GM21528 (cell line): ENCODE data around the gene GAGE12H.
"Not testable (repeated sequence)": the region's sequence is repeated elsewhere in the genome, so short reads cannot be mapped to it uniquely, and the experiment has no call there.

Source experiments
- ATAC-seq: cut with Tn5 transposase; IDR thresholded peaks from one replicate; pipeline ENCODE4 v1.9.1; 2021; ENCODE audit warnings: mild to moderate bottlenecking, moderate library complexity; ENCODE audit not compliant: unreplicated experiment, low FRiP score

GAGE12H gene, protein sequence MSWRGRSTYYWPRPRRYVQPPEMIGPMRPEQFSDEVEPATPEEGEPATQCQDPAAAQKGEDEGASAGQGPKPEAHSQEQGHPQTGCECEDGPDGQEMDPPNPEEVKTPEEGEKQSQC

GRCh38 chrX:49579649-49580048 is at the start of gene GAGE12H:
TSS of gene GAGE12H (plus strand) at chrX:49579949. CDS start at chrX:49581104, 1,155 bp downstream.
- not testable (repeated sequence) for ATAC-seq

GRCh38 chrX:49531877-49532276 is 47.9 kb upstream of the GAGE12H start, which contains the start of gene GAGE12C:
TSS of gene GAGE12C (plus strand) at chrX:49532177. CDS start at chrX:49533332, 1,155 bp downstream.
- not testable (repeated sequence) for ATAC-seq

DNA sequence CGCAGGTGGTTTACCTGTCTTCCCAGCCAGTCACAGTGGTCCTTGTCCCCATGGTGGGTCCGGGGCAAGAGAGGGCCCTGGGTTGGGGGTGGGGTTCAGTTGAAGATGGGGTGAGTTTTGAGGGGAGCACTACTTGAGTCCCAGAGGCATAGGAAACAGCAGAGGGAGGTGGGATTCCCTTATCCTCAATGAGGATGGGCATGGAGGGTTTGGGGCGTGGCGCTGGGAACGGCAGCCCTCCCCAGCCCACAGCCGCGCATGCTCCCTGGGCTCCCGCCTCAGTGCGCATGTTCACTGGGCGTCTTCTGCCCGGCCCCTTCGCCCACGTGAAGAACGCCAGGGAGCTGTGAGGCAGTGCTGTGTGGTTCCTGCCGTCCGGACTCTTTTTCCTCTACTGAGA is 38.3 kb upstream of the GAGE12H start, which contains the start of gene GAGE12D:
TSS of gene GAGE12D (plus strand) at position 301 of the 400 bp plus-strand sequence. CDS start 1,155 bp downstream, outside the sequence.
- ATAC-seq, result not testable (repeated sequence)

DNA sequence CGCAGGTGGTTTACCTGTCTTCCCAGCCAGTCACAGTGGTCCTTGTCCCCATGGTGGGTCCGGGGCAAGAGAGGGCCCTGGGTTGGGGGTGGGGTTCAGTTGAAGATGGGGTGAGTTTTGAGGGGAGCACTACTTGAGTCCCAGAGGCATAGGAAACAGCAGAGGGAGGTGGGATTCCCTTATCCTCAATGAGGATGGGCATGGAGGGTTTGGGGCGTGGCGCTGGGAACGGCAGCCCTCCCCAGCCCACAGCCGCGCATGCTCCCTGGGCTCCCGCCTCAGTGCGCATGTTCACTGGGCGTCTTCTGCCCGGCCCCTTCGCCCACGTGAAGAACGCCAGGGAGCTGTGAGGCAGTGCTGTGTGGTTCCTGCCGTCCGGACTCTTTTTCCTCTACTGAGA is 28.8 kb upstream of the GAGE12H start, which contains the start of gene GAGE12E:
TSS of gene GAGE12E (plus strand) at position 301 of the 400 bp plus-strand sequence. CDS start 1,155 bp downstream, outside the sequence.
- not testable (repeated sequence) for ATAC-seq

DNA sequence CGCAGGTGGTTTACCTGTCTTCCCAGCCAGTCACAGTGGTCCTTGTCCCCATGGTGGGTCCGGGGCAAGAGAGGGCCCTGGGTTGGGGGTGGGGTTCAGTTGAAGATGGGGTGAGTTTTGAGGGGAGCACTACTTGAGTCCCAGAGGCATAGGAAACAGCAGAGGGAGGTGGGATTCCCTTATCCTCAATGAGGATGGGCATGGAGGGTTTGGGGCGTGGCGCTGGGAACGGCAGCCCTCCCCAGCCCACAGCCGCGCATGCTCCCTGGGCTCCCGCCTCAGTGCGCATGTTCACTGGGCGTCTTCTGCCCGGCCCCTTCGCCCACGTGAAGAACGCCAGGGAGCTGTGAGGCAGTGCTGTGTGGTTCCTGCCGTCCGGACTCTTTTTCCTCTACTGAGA is 19.2 kb upstream of the GAGE12H start, which contains the start of gene GAGE12F:
TSS of gene GAGE12F (plus strand) at position 301 of the 400 bp plus-strand sequence. CDS start 1,155 bp downstream, outside the sequence.
- not testable (repeated sequence) for ATAC-seq

- ATAC-seq, result not testable (repeated sequence)
These were observed 11.0 kb upstream of the GAGE12H start for GRCh38 chrX:49568728-49569127.

DNA sequence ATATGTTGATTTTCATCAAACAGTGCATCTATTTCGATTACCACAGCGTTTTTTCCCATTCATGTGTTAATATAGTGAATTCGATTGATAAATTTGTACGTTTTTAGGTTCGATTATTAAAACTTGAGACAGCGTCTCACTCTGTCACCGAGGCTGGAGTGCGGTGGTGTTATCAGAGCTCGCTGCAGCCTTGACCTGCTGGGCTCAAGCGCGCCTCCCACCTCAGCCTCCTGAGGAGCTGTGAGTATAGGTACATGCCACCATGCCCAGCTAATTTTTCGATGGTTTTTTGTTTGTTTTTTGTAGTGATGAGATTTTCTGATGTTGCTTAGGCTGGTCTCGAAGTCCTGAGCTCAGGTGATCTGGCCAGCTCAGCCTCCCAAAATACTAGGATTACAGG is 10.6 kb upstream of the GAGE12H start:
- not testable (repeated sequence) for ATAC-seq

DNA sequence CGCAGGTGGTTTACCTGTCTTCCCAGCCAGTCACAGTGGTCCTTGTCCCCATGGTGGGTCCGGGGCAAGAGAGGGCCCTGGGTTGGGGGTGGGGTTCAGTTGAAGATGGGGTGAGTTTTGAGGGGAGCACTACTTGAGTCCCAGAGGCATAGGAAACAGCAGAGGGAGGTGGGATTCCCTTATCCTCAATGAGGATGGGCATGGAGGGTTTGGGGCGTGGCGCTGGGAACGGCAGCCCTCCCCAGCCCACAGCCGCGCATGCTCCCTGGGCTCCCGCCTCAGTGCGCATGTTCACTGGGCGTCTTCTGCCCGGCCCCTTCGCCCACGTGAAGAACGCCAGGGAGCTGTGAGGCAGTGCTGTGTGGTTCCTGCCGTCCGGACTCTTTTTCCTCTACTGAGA is 9.6 kb upstream of the GAGE12H start, which contains the start of gene GAGE12G:
TSS of gene GAGE12G (plus strand) at position 301 of the 400 bp plus-strand sequence. CDS start 1,155 bp downstream, outside the sequence.
- not testable (repeated sequence) for ATAC-seq

DNA sequence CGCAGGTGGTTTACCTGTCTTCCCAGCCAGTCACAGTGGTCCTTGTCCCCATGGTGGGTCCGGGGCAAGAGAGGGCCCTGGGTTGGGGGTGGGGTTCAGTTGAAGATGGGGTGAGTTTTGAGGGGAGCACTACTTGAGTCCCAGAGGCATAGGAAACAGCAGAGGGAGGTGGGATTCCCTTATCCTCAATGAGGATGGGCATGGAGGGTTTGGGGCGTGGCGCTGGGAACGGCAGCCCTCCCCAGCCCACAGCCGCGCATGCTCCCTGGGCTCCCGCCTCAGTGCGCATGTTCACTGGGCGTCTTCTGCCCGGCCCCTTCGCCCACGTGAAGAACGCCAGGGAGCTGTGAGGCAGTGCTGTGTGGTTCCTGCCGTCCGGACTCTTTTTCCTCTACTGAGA is 9.4 kb downstream of the GAGE12H start, which contains the start of gene GAGE2A:
TSS of gene GAGE2A (plus strand) at position 301 of the 400 bp plus-strand sequence. CDS start 1,155 bp downstream, outside the sequence.
- ATAC-seq, result not testable (repeated sequence)

DNA sequence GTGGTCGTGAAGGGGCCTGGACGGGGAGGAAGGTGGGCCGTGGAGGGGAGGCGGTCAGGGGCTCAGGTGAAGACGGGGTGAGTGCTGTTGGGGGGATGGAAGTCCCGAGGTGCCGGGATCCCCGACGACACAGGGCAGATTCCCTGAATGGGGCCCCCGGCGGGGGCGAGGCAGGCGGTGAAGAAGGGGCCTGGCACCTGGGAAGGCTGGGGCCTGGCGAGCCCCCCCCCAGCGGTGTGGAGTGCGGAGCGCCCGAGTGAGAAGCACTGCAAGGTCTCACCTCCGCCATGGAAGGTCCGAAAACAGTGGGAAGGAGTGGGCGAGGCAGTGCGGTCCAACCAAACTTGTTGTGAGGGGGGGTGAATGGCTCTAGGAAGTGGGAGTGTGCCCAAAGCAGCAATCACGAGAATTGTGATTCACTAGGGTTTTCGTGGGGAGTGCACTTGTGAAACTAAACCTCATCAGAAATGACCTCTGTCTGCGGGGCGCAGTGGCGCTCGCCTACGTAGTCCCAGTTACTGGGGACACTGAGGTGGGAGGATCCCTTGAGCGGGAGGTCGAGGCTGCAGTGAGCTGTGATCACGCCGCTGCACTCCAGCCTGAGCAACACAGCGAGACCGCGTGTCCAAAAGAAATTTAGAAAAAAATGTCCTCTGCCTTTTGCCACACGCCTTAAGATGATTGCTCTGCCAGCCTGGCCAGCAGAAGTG is 10.2 kb downstream of the GAGE12H start:
- not testable (repeated sequence) for ATAC-seq

- not testable (repeated sequence) for ATAC-seq
These were observed 10.7 kb downstream of the GAGE12H start for GRCh38 chrX:49590488-49590887.

DNA sequence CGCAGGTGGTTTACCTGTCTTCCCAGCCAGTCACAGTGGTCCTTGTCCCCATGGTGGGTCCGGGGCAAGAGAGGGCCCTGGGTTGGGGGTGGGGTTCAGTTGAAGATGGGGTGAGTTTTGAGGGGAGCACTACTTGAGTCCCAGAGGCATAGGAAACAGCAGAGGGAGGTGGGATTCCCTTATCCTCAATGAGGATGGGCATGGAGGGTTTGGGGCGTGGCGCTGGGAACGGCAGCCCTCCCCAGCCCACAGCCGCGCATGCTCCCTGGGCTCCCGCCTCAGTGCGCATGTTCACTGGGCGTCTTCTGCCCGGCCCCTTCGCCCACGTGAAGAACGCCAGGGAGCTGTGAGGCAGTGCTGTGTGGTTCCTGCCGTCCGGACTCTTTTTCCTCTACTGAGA is 19.0 kb downstream of the GAGE12H start, which contains the start of gene GAGE1:
TSS of gene GAGE1 (plus strand) at position 301 of the 400 bp plus-strand sequence. CDS start 1,155 bp downstream, outside the sequence.
- not testable (repeated sequence) for ATAC-seq

DNA sequence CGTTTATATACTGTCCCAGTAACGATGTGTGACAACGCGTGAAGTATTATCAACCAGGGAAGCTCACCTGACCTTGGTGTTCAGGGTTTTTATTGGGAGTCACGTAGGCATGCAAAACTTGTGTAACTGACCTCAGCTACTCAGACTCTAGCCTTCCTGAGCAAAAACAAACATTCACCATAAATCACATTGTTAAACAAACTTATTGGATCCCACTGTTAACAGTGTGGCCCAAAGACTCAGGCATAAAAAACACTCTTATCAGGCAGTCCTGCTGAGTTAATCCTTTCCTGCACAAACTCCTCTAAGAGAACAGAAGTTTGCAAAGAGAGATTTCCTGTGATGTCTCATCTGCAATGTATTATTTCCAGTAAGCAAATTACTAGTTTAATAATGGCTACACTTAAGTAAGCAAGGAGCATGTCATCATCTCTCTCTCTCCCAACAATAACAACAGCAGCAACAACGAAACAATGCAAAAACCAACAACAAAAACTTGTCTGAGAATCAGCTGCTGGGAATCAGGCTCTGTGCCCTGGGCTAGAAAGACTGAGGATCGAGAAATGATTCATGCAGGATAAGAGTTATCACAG is 31.1 kb downstream of the GAGE12H start:
- ATAC-seq, result no peak

DNA sequence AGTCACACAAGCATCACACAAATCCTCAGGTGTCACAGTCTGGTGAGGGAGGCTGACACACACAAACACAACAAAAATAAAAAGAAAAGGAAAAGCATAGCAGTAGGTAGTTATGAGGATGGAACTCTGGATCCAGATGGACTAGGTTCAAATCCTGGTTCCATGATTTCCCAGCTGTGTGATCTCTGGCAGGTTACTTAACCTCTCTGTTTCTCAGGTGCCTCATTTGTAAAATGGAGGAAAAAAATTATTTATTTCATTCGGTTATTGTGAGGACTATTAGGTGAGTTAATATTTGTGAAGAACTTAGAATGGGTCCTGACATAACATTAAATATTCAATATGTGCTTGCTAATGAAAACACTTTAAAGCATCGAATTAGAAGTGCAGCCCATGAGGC is 38.8 kb downstream of the GAGE12H start:
- no peak for ATAC-seq

DNA sequence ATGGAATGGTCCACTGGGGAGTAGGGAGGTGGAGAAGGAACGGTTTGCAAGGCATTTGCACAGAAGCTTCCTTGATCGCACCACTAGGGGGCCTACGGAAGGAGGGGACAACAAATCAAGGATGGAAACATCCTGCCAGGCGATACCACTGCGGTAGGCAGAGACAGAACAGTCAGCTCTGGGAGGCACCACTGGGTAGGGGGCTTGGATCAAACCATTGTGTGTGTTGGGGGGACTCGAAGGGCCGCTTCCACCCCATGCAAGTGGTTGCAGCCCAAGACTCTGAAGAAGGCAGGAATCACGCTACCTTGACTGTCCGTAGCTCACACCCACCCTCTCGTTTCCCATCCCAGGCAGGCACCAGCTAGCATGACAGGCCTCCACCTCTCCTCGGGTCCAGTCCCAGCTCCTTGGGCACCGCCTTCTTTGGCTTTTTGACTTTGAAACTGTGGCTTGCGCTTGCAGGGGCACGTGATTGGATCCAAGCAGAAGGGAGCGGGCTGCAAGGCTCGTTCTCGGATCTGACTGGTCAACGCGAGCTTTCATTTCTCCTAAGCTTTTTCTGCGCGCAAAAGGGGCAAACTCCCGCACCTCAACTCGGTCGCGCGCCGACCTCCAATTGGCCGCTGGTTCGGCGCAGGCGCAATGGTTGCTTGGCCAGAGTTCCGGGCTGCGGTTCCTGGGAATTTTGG is 47.5 kb downstream of the GAGE12H start:
- ATAC-seq, result no peak
